GM04503 (cell line): Measurements from ENCODE around the gene PAQR8.
A peak's percentile ranks its signal among the peaks of the same experiment; 100 is the strongest.
"Not testable (repeated sequence)": the region's sequence is repeated elsewhere in the genome, so short reads cannot be mapped to it uniquely, and the experiment has no call there.

Experiments used
- DNase-seq: peaks from one replicate; pipeline ENCODE4 v3.0.0-alpha.2; 2012; ENCODE audit warnings: low read depth

The PAQR8 gene

DNA sequence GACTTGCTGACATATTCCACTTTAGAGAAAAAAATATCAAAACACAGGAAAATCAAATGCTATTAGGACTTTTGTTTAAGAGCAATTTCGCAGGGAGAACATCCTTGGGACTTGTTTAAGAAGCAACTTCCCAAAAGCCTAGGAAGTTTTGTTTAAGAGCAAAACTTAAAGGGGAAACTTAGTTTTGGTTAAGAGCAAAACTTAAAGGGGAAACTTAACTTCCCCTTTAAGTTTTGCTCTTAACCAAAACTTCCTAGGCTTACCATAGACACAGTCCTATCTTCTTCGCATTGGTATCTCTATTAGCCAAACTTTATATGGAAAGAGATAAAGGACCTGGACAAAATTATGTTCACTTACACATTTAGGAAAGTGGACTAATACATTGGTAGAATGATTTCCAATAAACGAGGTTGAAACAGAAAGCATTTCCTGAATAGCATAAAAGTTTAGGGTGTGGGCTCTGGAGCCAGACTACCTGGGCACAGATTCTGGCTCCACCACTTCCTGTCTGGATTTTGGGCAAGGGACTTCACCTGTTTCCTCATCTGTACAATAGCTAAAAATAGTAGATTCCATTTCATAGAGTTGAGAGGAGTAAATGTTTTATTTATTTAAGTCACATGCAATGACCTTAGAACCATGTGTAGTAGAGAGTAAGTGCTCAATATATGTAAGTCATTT lies 15.7 kb downstream of the PAQR8 start:
- no peak for DNase-seq

DNA sequence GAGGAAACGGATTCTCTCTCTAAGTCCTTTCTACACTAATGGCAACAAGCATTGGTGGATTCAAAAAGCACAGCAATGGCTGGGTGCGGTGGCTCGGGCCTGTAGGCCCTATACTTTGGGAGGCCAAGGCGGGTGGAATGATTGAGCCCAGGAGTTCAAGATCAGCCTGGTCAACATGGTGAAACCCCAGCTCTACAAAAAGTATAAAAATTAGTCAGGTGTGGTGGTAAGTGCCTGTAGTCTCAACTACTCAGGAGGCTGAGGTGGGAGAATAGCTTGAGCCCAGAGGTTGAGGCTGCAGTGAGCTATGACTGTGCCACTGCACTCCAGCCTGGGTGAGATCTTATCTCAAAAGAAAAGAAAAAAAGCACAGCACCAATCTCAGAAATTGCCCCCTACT lies 19.3 kb downstream of the PAQR8 start:
- DNase-seq: no peak

DNA sequence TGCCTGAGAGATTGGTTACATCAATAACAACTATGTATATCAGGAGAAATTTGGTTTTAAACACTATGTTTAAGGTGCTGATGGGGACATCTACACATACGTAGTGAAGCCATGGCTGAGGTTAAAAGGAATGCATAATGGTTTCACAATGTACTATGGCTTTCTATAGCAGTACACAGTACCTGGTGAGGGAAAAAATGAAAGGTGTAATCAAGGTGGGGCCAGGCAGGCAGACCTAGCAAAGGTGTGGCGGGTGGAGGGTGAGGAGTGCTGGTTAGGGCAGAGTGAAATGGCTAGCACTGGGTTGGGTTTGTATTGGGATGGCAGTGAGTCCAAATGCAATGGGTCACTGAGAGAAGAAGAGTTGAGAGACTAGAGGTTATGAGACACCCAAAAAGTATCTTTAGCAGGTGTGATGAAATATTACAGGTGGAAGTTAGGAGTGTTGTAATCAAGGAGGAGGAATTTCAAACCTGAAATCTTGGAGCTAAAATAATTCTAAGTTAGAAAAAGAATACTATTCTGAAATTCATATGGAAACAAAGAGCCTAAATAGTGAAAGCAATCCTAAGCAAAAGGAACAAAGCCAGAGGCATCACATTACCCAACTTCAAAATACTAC lies 22.3 kb downstream of the PAQR8 start:
- DNase-seq: no peak

DNA sequence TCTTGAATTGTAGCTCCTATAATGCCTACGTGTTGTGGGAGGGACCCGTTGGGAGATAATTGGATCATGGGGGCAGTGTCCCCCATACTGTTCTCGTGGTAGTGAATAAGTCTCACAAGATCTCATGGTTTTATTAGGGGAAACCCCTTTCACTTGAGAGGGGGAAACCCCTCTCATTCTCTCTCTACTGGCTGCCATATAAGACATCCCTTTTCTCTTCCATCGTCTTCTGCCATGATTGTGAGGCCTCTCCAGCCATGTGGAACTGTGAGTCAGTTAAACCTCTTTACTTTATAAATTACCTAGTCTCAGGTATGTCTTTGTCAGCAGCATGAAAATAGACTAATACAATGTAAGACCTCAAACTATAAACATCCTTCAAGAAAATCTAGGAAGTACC lies 23.1 kb downstream of the PAQR8 start:
- DNase-seq: no peak

DNA sequence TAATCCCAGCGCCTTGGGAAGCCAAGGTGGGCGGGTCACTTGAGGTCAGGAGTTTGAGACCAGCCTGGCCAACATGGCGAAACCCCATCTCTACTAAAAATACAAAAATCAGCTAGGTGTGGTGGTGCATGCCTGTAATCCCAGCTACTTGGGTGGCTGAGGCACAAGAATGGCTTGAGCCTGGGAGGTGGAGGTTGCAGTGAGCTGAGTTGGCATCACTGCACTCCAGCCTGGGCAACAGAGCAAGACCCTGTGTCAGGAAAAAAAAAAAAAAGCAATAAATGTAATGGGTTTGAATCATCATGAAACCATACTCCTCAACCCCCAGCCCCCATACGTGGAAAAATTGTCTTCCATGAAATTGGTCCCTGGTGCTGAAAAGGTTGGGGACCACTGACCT lies 26.2 kb downstream of the PAQR8 start:
- not testable (repeated sequence) for DNase-seq

DNA sequence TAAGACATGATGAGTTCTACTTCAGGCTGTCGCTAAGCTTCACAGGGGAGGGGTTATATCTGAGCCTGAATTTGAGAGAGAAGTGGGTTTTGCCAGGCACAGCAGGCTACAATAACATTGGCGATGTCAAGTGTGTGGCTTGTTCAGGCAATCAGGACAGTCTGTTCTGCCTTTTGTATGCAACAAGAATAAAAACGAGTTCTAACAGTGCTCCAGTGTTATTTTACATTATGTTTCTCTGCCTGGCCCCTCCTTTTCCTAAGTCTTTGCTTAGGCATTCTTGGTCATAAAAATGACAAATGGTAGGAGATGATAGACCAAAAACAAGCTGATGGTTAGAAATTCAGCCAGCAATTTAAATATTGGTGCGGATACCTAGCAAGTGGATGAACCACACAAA lies 26.8 kb downstream of the PAQR8 start:
- DNase-seq: no peak

DNA sequence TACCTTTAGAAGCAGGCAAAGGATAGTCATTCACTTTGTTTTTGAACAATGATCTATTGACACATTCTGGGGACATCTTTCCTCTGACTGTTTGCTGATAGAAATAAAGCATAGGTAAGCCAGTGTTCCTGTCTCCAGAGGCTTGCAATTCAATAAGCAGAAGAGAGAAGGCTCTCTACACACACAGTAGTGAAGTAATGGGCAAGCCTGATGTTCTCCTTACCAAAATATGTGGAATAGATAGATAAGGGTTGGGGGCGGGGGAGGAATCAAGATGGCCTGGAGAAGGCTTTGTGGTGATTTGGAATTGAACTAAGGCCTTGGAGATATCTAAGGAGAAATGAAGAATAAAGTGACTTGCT lies 27.3 kb downstream of the PAQR8 start:
- DNase-seq: no peak

DNA sequence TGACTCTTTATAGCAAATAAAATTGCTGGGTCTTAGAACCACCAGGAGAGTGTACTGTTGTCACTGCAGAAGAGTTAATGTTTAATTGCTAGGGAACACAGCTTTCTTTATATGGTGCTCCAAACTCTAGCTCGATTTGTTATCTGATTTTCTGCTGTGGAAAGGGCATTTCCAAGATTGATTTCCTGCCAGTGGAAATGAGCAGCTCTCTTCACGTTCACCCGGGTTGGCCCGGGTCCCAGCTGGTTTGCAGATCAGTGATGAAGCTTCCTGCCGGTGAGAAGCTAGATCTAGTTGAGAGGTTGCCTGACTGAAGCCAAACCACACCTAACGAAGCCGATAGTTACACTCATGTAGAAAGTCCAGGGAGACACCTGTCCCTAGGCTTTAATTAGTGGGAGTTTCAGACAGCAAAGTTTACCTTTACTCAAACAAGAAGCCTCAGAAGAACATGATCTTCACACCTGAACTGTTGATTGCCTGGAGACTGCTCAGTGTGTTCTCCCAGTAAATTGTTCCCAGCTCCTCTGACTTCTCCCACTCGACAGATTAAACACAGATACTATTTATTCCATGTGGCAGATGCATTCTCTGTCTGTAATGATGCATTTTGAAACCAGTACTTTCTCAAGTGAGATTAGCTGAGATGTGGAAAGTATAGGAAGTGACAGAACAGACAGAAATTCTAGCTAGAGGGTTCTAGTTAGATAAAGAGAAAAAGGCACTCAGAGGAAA lies 27.8 kb downstream of the PAQR8 start:
- DNase-seq: no peak

DNA sequence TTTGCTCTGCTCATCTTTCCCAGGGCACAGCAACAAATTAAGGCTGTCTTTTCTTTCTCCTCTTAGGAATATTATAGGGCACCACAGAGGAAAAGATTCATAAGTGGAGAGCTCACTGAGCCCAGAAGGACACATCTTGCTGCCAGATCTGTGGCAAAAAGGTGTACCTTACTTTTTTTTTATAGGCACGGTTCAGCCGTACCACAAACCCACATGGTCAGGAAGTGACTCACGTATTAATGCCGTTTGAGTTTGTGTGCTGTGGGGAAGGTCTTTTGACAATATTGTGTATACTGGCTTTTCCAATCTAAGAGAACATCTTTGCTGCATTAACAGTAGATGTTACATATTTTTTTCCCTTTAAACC lies 28.4 kb downstream of the PAQR8 start:
- no peak for DNase-seq

DNA sequence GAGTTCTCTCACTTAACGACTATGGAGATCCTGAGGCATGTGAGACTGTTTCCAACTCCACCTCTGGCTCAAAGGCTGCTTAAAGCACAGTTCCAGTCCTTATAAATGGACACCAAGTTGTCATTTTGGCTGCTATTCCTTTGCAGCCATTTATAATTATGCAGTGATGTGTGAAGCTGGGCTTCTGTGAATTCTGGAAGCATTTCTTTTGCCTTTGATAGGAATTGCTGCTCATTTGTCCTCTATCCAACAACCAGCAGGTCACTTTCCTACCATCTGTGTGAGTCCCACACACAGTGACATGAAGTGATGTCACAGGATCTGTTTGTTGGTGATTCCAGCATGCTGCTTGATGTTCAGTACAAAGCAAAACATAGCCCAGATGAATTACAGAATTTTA lies 29.6 kb downstream of the PAQR8 start:
- DNase-seq: no peak

DNA sequence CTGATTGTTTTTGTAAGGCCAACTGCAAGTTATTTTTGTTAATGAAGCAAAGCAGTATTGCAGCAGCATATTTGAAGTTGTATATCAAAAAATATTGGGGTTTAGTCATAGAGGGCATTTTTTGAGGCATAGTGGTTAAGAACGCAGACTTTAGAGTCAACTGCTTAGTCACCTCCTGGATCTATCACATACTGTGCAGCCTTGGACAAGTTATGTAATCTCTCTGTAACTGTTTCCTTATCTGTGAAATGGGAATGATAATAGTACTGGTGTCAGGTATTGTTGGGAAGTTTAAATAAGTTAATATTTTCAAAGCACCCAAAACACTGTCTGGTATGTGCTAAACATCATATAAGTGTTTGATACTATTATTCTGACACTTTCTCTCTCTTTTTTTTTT lies 31.0 kb downstream of the PAQR8 start:
- DNase-seq: peak; percentile 51

DNA sequence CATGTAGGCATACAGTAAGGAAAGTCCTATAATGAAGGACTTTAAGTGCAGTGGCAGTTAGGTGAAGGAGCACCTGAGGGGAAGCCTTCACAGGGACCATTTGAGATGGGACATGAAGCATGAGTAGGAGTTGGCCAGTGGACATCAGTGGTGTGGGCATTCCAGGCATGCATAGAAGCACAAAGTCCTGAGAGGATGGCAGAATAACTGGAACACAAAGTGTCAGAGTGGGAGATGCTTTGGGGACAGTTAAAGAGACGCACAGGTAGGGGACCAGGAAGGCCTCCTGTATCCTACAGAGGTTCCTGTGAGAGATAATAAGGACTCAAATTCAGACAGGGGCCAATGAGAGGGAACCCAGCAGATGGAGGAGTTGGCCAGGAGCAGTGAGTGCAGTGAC lies 31.8 kb downstream of the PAQR8 start:
- DNase-seq: no peak

DNA sequence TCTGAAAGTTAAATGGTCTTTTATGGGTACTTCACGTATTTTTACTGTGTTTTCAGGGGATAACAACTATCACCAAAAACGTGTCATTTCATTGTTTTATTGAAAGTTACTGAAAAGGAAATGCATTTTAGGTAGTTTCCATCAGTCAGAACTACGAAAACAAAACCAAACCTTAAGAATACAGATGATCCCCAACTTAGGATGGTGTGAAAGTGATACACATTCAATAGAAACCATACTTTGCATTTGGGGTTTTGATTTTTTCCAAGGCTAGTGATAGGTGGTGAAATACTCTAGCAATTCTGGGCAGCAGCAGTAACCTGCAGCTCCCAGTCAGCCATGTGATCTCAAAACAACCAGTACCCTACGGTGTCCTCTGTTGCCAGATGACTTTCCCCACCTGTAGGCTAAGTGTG lies 32.3 kb downstream of the PAQR8 start:
- no peak for DNase-seq

DNA sequence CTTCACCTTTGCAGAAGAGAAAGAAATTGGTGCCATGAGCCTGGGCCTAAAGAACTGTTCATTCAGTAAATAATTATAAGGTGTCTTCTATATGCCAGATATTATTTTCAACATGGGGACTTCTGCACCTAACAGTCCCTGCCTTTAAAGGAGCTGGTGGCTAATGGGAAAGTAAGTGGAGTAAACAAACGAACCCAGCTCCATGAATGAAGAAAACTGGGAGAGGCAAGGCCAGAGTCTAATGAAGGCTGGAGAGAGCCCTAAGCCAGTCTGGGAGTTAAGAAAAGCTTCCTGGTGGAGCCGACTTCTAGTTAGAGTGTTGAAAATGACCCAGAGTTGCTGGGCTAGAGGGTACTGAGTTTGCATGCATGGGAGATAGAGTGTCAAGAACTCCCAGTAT lies 34.0 kb downstream of the PAQR8 start:
- DNase-seq: no peak

DNA sequence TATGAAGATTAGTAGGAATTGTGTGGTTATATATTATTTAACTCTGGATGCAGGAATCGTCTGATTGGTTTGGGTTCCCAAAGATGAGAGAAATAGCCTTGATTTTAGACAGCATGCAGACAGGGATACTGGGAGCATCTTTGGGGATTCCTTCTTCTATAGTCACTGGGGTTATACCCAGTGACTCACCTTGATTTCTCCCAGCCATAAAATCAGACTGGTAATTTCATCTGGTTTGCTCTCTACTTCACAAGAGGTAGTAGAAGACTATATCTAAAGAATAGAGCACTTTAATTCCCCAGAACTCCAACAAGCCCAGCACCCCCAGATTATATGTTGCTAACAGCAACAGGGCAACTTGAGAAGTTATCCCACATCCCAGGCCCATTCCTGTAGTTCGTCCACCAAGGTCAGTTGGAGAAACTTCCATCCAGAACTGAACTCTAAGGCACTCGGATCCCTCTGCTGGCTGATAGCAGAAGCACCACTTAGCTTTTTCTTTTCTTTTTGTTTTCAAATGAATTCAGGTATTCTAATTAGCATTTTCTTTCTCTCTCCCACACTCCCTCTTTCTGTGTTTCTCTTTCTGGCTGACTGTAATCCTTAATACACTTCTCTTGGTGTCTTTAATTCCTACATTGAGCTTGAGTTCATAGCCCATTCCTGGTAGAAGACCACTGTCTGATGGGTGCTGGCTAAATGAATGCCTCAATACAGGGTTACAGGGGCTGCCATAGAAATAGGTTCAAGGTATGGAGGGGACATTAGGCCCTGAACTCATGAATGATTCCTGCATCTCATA lies 37.8 kb downstream of the PAQR8 start:
- DNase-seq: no peak

DNA sequence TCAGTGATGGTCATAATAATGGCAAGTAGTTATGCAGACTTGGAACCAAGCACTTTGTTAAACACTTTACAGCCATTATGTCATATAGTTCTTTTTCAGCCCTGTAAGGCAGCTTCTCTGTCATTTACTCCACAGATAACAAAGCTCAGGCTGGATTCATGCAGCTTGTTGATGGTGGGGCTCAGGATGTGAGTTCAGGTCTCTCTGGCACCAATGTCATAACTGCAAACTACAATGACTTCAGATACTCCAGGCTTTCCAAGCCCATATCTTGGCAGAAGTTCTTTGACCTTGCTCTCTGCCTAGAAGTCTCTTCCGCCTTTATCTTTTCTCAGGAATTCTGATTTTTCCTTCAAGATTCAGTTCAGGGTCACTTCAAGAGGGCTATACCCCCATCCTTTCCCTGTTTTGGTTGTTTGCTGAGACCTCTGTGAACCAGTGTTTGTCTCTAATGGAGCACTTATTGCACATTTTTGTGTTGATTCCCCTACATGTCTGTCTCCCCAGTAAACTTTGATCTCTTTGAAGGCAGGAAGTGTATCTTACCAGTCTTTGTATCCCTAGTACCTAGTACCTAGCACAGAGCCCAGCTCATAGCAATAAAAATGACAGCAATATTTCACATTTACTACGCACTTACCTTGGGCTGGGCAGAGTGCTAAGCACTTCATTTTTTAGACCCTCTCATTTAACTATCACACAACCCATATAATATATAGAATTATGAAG lies 38.5 kb downstream of the PAQR8 start:
- no peak for DNase-seq

DNA sequence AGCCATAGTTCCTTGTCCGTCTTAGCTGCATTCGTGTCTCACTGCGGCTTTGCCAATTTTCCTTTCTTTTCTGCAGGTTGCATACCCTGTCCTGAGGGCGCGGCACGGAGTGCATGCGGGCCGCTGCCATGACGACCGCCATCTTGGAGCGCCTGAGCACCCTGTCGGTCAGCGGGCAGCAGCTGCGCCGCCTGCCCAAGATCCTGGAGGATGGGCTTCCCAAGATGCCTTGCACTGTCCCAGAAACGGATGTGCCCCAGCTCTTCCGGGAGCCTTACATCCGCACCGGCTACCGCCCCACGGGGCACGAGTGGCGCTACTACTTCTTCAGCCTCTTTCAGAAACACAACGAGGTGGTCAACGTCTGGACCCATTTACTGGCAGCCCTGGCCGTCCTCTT lies 41.1 kb downstream of the PAQR8 start:
- no peak for DNase-seq

DNA sequence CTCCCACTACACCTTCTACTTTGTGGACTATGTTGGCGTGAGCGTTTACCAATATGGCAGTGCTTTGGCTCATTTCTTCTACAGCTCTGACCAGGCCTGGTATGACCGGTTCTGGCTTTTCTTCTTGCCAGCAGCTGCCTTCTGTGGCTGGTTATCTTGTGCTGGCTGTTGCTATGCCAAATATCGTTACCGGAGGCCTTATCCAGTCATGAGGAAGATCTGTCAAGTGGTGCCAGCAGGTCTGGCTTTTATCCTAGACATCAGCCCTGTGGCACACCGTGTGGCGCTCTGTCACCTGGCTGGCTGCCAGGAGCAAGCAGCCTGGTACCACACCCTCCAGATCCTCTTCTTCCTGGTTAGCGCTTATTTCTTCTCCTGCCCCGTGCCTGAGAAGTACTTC lies 41.7 kb downstream of the PAQR8 start:
- no peak for DNase-seq

DNA sequence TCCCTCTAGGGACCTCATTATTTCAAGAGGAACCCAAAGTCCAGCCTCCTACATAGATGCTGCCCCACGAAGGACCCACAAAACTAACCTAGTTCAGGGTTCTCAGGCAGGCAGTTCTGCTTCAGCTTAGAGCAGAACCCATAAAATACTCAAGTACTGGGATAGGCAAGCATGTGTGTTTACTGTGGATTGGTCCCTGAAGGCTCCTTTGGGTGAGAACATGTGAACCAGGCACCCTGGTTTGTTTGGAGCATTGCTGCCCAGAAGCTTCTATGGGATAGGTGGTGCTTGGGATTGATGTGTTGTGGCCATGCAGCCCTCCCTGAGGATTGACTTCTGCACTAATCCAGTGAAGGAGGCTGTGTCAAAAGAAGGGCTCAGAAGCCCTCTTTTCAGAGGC lies 43.3 kb downstream of the PAQR8 start:
- DNase-seq: no peak

DNA sequence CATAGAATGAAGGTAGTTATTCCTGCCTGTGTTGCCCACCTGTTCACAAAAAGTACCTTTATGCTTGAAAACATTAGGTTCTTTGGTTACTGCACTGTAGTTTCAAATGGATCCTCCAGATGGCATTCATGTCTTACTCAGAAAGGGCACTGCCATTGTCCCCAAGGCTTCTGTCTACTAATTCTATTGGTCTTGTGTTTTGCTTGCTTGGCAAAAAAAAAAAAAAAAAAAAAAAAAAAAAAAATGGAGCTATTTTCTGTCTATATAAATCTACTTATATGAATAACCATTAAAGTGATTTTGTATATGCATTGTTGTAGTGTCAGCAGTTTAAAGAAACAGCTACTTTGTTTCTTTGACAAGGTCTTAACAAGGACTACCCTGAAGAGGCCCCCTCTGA lies 45.5 kb downstream of the PAQR8 start:
- DNase-seq: no peak

DNA sequence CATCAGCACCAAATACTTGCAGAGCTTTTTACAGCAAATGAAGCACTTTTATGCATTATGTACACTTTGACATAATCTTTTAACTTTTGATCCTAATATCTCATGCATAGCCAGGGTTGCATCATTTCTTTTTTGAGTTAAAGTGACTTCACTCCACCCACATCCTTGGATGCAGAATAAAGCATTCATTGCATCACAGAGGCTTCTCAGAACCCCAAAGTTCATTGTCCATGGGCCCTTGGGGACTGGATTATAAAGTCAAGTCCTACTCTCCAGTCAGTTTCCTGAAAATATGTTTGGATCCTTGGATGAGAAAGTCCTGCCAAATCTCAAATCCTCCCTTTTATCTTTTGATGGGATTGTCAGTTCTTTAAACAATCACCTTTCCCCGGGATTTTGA lies 47.5 kb downstream of the PAQR8 start:
- DNase-seq: no peak

DNA sequence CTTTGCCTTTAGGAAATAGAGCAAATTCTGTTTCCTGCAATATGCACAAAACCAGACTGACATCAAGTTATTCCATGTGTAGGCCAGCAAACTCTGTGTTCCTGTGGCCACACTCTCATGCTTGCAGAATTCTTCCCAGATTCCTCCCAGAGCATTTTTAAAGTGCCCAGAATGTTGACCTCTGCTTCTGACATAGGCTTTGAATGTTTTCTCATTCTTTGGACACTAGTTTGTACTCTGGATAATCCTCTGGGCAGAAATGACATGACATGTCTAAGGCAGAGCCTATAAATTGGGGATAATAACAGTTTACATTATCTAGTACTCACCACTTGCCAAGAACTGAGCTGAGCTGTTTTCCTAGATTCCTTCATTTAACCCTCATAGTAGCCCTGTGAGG lies 49.0 kb downstream of the PAQR8 start:
- no peak for DNase-seq
